Measurements from ENCODE around the gene SBF1.

DNA sequence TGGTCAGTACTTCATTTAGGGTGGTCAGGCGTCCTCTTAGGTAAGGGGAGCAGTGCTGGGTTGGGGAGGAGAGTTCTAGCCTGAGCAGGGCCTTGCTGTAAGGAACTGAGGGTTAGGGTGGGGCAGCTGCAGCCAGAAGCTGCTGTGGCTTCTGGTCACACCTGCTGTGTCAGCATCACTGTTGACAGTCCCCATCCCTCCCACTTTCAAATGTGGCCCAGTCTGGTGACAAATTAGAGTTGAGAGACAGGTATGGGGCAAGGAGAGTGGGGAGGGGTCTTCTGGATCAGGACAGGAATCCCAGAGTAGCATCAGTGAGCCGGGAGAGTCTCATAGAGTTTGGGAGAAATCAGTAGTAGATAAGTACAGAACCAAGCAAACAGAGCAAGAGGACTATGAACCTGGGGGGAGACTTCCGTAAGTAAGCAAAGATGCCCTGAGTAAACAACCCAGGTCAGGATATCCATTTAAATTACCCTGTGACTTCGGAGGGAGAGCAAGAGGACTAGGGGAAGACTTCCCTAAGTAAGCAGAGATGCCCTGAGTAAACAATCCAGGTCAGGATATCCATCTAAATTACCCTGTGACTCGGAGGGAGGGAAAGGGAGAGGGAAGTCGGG lies 78.0 kb downstream of the SBF1 start:
- TF ChIP-seq, protein P1, sequence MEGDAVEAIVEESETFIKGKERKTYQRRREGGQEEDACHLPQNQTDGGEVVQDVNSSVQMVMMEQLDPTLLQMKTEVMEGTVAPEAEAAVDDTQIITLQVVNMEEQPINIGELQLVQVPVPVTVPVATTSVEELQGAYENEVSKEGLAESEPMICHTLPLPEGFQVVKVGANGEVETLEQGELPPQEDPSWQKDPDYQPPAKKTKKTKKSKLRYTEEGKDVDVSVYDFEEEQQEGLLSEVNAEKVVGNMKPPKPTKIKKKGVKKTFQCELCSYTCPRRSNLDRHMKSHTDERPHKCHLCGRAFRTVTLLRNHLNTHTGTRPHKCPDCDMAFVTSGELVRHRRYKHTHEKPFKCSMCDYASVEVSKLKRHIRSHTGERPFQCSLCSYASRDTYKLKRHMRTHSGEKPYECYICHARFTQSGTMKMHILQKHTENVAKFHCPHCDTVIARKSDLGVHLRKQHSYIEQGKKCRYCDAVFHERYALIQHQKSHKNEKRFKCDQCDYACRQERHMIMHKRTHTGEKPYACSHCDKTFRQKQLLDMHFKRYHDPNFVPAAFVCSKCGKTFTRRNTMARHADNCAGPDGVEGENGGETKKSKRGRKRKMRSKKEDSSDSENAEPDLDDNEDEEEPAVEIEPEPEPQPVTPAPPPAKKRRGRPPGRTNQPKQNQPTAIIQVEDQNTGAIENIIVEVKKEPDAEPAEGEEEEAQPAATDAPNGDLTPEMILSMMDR (conservative IDR thresholded peaks at IDR 0.05) = no peak
- no peak for TF ChIP-seq ZFX (IDR thresholded peaks at IDR 0.05)

Measured in C4-2B (cell line).